Brain microvascular endothelial cell (primary cell): ENCODE data around the gene C10orf71.

ENCODE experiments used
- DNase-seq: peaks from one replicate; pipeline ENCODE4 v3.0.0-alpha.2; 2020
- H3K27ac ChIP-seq: fragments of 250-450 bp; sonication (Bioruptor Pico); 2 replicates; pipeline ENCODE4 v1.5.1; 2020; ENCODE audit warnings: mild to moderate bottlenecking, moderate library complexity
- H3K27me3 ChIP-seq: fragments of 250-450 bp; sonication (Bioruptor Pico); replicated peaks from 2 replicates; pipeline ENCODE4 v1.5.1; 2020; ENCODE audit warnings: mild to moderate bottlenecking
- H3K36me3 ChIP-seq: fragments of 250-450 bp; sonication (Bioruptor Pico); replicated peaks from 2 replicates; pipeline ENCODE4 v1.5.1; 2020; ENCODE audit warnings: mild to moderate bottlenecking
- H3K4me3 ChIP-seq: 2 replicates; pipeline ENCODE4 v1.5.1; 2011; ENCODE audit warnings: low read depth, mild to moderate bottlenecking, control low read depth, low read length, moderate library complexity
- CTCF ChIP-seq: IDR thresholded peaks from 2 replicates; pipeline ENCODE4 v1.5.1; 2011; ENCODE audit warnings: low read depth, mild to moderate bottlenecking, moderate library complexity, low read length, control low read depth, inconsistent platforms; ENCODE audit errors: missing control alignments
- in situ Hi-C: cut with HindIII; loops from 2 replicates; pipeline ENCODE4 v1.10.0; 2017; ENCODE audit warnings: low sequenced_read_pairs, low pct_ligation_motif_present

The C10orf71 gene

GRCh38 chr10:49298983-49299815 is at the start of gene C10orf71:
TSS of gene C10orf71 (plus strand) at chr10:49299170. CDS start at chr10:49322546, 23,376 bp downstream.
- no peak for DNase-seq
- in situ Hi-C loops, result no loop called here
- Histone ChIP-seq H3K4me3 (no peak within 1 kb of the TSS), H3K36me3 (no peaks in the 10 kb centered on the region), H3K27ac (no peak within 1 kb of the TSS), H3K27me3 (peaks cover 17% of the 10 kb centered on the region)
- no peak for TF ChIP-seq CTCF

GRCh38 chr10:49252313-49253034 is 46.5 kb upstream of the C10orf71 start:
- Histone ChIP-seq H3K4me3 (no peak overlapping the region), H3K27ac (no peak overlapping the region), H3K36me3 (no peaks in the 10 kb centered on the region), H3K27me3 (no peaks in the 10 kb centered on the region)
- in situ Hi-C loops, result no loop called here
- TF ChIP-seq CTCF, result no peak
- no peak for DNase-seq

GRCh38 chr10:49253340-49253906 is 45.5 kb upstream of the C10orf71 start:
- Histone ChIP-seq H3K27me3 (no peaks in the 10 kb centered on the region), H3K36me3 (no peaks in the 10 kb centered on the region), H3K4me3 (no peak overlapping the region), H3K27ac (no peak overlapping the region)
- in situ Hi-C loops, result no loop called here
- DNase-seq, result no peak
- no peak for TF ChIP-seq CTCF

- in situ Hi-C loops, result no loop called here
- TF ChIP-seq CTCF, result no peak
- Histone ChIP-seq H3K4me3 (no peak overlapping the region), H3K27me3 (no peaks in the 10 kb centered on the region), H3K27ac (no peak overlapping the region), H3K36me3 (no peaks in the 10 kb centered on the region)
- no peak for DNase-seq
These were observed 44.8 kb upstream of the C10orf71 start for GRCh38 chr10:49254150-49254549.

DNA sequence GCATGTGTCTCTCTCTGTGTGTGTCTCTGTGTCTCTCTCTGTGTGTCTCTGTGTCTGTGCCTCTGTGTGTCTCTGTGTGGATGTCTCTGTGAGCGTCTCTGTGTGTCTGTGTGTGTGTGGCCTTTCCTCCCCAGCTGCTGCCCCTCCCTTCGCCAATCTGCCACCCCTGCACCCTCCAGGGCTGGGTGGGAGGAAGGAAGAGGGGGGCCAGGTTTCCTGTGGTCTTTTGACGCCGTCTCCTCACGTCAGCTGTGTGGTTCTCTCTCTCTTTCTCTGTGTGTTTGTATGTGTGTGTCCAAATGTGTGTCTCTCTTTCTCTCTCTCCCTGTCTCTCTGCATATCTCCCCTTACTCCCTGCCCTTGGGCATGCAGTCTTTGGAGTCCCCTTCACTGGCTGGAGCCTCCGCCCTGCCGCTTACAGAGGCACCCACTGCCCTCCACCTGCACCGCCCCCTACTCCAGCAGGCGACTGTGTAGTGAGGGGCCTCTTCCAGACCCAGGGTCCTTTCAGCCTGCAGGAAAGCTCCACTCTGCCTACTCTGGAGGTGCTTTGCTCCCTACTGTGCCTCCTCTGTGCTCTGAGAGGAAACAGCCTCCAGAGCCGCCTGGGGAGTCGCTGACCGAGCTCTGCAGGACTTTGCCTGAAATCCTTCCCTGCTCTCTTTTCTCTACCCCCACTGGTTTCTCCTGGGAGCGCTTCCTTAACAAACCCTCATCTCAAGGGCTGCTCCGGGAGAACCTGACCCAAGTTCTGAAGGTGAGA is 44.2 kb upstream of the C10orf71 start:
- no peak for TF ChIP-seq CTCF
- no peak for DNase-seq
- in situ Hi-C loops, result no loop called here
- Histone ChIP-seq H3K27ac (no peak overlapping the region), H3K4me3 (no peak overlapping the region), H3K36me3 (no peaks in the 10 kb centered on the region), H3K27me3 (no peaks in the 10 kb centered on the region)
